ENCODE data around the gene FAP.

The FAP gene

GRCh38 chr2:162242586-162243280 is 512 bp downstream of the FAP start:
- TF ChIP-seq, protein P1, sequence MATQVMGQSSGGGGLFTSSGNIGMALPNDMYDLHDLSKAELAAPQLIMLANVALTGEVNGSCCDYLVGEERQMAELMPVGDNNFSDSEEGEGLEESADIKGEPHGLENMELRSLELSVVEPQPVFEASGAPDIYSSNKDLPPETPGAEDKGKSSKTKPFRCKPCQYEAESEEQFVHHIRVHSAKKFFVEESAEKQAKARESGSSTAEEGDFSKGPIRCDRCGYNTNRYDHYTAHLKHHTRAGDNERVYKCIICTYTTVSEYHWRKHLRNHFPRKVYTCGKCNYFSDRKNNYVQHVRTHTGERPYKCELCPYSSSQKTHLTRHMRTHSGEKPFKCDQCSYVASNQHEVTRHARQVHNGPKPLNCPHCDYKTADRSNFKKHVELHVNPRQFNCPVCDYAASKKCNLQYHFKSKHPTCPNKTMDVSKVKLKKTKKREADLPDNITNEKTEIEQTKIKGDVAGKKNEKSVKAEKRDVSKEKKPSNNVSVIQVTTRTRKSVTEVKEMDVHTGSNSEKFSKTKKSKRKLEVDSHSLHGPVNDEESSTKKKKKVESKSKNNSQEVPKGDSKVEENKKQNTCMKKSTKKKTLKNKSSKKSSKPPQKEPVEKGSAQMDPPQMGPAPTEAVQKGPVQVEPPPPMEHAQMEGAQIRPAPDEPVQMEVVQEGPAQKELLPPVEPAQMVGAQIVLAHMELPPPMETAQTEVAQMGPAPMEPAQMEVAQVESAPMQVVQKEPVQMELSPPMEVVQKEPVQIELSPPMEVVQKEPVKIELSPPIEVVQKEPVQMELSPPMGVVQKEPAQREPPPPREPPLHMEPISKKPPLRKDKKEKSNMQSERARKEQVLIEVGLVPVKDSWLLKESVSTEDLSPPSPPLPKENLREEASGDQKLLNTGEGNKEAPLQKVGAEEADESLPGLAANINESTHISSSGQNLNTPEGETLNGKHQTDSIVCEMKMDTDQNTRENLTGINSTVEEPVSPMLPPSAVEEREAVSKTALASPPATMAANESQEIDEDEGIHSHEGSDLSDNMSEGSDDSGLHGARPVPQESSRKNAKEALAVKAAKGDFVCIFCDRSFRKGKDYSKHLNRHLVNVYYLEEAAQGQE (IDR thresholded peaks at IDR 0.05; ENCODE audit: insufficient read depth in 1 of 2, low read depth in 2 of 2, low read length in 2 of 2): no peak
- TF ChIP-seq TAF1 (IDR thresholded peaks at IDR 0.05; ENCODE audit: borderline replicate concordance, insufficient read depth, low read length) (no peak), POLR2AphosphoS5 (IDR thresholded peaks at IDR 0.05; ENCODE audit: low read depth, low read length) (no peak), FOXP2 (optimal IDR thresholded peaks at IDR 0.05; ENCODE audit: borderline replicate concordance, extremely low read depth, extremely low read length, insufficient read depth) (no peak), SIN3A (IDR thresholded peaks at IDR 0.05; ENCODE audit: borderline replicate concordance, insufficient read depth, low read length) (no peak)

- no peak for TF ChIP-seq TAF1 (IDR thresholded peaks at IDR 0.05; ENCODE audit: borderline replicate concordance, insufficient read depth, low read length)
- TF ChIP-seq POLR2AphosphoS5 (IDR thresholded peaks at IDR 0.05; ENCODE audit: low read depth, low read length): no peak
- no peak for TF ChIP-seq FOXP2 (optimal IDR thresholded peaks at IDR 0.05; ENCODE audit: borderline replicate concordance, extremely low read depth, extremely low read length, insufficient read depth)
- TF ChIP-seq SIN3A (IDR thresholded peaks at IDR 0.05; ENCODE audit: borderline replicate concordance, insufficient read depth, low read length): no peak
- TF ChIP-seq, protein P1 (IDR thresholded peaks at IDR 0.05; ENCODE audit: insufficient read depth in 1 of 2, low read depth in 2 of 2, low read length in 2 of 2): no peak
Measured at GRCh38 chr2:162241571-162241970, 1.7 kb downstream of the FAP start.

GRCh38 chr2:162234620-162235462 is 8.4 kb downstream of the FAP start:
- TF ChIP-seq SIN3A (IDR thresholded peaks at IDR 0.05; ENCODE audit: borderline replicate concordance, insufficient read depth, low read length) (no peak), TAF1 (IDR thresholded peaks at IDR 0.05; ENCODE audit: borderline replicate concordance, insufficient read depth, low read length) (no peak), POLR2AphosphoS5 (IDR thresholded peaks at IDR 0.05; ENCODE audit: low read depth, low read length) (no peak), FOXP2 (optimal IDR thresholded peaks at IDR 0.05; ENCODE audit: borderline replicate concordance, extremely low read depth, extremely low read length, insufficient read depth) (no peak)
- TF ChIP-seq, protein P1 (IDR thresholded peaks at IDR 0.05; ENCODE audit: insufficient read depth in 1 of 2, low read depth in 2 of 2, low read length in 2 of 2): no peak

DNA sequence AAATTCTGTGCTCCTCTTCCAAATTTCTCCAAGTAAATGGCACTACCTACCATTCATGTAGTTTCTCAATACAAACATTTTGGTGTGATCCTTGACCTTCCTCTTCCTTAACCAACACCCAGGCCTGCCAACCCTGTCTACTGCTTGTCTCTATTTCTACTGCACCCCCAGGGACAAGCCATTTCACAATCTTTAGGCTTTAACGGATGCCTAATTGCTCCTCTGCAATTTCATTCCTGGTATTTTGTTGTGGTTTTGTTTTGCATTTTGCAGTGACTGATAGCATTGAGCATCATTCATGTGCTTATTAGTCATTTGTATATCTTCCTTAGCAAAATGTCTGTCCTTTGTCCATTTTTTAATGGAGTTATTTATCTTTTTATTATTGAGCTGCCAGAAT is 10.0 kb downstream of the FAP start:
- no peak for TF ChIP-seq POLR2AphosphoS5 (IDR thresholded peaks at IDR 0.05; ENCODE audit: low read depth, low read length)
- TF ChIP-seq, protein P1 (IDR thresholded peaks at IDR 0.05; ENCODE audit: insufficient read depth in 1 of 2, low read depth in 2 of 2, low read length in 2 of 2): no peak
- no peak for TF ChIP-seq SIN3A (IDR thresholded peaks at IDR 0.05; ENCODE audit: borderline replicate concordance, insufficient read depth, low read length)
